Liver (tissue), 9 donors: Measurements from ENCODE around the gene GFM2. TPM values are rescaled to one million over a fixed set of nuclear protein-coding genes. Genes with fewer than 3 reads are reported as not detected.

Experiments used
- DNase-seq: peaks from one replicate; pipeline ENCODE4 v3.0.0-alpha.2; 2017; ENCODE audit warnings: low spot score
- H3K27ac ChIP-seq, 2 donors: one replicate each; pipeline ENCODE4 v1.7.0; 2013; ENCODE audit warnings: inconsistent platforms in 2 of 2, low read length in 2 of 2, control low read depth in 1 of 2, low read depth in 1 of 2, mild to moderate bottlenecking in 1 of 2
- H3K27me3 ChIP-seq, 4 donors: one replicate each; pipeline versions ENCODE4 v1.6.1 to v1.7.0; 2013; ENCODE audit warnings: low read length in 3 of 4, inconsistent platforms in 1 of 4, mild to moderate bottlenecking in 1 of 4, moderate library complexity in 1 of 4; ENCODE audit not compliant: control insufficient read depth in 4 of 4, insufficient read depth in 4 of 4
- H3K36me3 ChIP-seq, 4 donors: one replicate each; pipeline versions ENCODE4 v1.6.1 to v1.7.0; 2013; ENCODE audit warnings: low read length in 3 of 4, mild to moderate bottlenecking in 3 of 4, low read depth in 1 of 4, moderate library complexity in 1 of 4; ENCODE audit not compliant: control insufficient read depth in 4 of 4, insufficient read depth in 3 of 4
- H3K4me1 ChIP-seq, 4 donors: one replicate each; pipeline versions ENCODE4 v1.6.1 to v1.7.0; 2013; ENCODE audit warnings: low read length in 3 of 4, mild to moderate bottlenecking in 3 of 4, moderate library complexity in 1 of 4; ENCODE audit not compliant: control insufficient read depth in 4 of 4, insufficient read depth in 4 of 4
- H3K4me3 ChIP-seq, 3 donors: one replicate each; pipeline versions ENCODE4 v1.6.1 to v1.7.0; 2013; ENCODE audit warnings: low read length in 3 of 3, control low read depth in 1 of 3, low read depth in 1 of 3, mild to moderate bottlenecking in 1 of 3
- H3K9ac ChIP-seq, 2 donors: one replicate each; pipeline ENCODE4 v1.7.0; 2013; ENCODE audit warnings: low read length in 2 of 2, mild to moderate bottlenecking in 2 of 2, moderate library complexity in 2 of 2, control low read depth in 1 of 2, low read depth in 1 of 2
- H3K9me3 ChIP-seq, 4 donors: one replicate each; pipeline versions ENCODE4 v1.6.1 to v1.7.0; 2013; ENCODE audit warnings: low read length in 3 of 4; ENCODE audit not compliant: control insufficient read depth in 4 of 4
- ATF3 ChIP-seq: IDR thresholded peaks from 2 replicates; pipeline ENCODE4 v1.6.1; 2016; ENCODE audit warnings: antibody characterized with exemption
- EGR1 ChIP-seq, 2 donors: IDR thresholded peaks; 2 replicates each; pipeline ENCODE4 v1.6.1; 2016 to 2018; ENCODE audit warnings: antibody characterized with exemption in 2 of 2, low read depth in 2 of 2
- FOXA2 ChIP-seq: IDR thresholded peaks from 2 replicates; pipeline ENCODE4 v1.6.1; 2016; ENCODE audit warnings: antibody characterized with exemption
- GABPA ChIP-seq, 2 donors: IDR thresholded peaks in 1 of 2; conservative IDR thresholded peaks in 1 of 2; 2 replicates each; pipeline ENCODE4 v1.6.1; 2016; ENCODE audit warnings: antibody characterized with exemption in 2 of 2, mild to moderate bottlenecking in 1 of 2, moderate library complexity in 1 of 2
- HNF4A ChIP-seq, 2 donors: conservative IDR thresholded peaks; 2 replicates each; pipeline ENCODE4 v1.6.1; 2016; ENCODE audit warnings: antibody characterized with exemption in 2 of 2, mild to moderate bottlenecking in 2 of 2
- JUND ChIP-seq, 2 donors: IDR thresholded peaks; 2 replicates each; pipeline ENCODE4 v1.6.1; 2016; ENCODE audit warnings: antibody characterized with exemption in 2 of 2
- MAX ChIP-seq: IDR thresholded peaks from 2 replicates; pipeline ENCODE4 v1.6.1; 2016; ENCODE audit warnings: antibody characterized with exemption
- RXRA ChIP-seq, 2 donors: IDR thresholded peaks; 2 replicates each; pipeline ENCODE4 v1.6.1; 2017 to 2018; ENCODE audit warnings: antibody characterized with exemption in 2 of 2, mild to moderate bottlenecking in 1 of 2
- SP1 ChIP-seq: IDR thresholded peaks from 2 replicates; pipeline ENCODE4 v1.6.1; 2018; ENCODE audit warnings: antibody characterized with exemption, mild to moderate bottlenecking
- TAF1 ChIP-seq: conservative IDR thresholded peaks from 2 replicates; pipeline ENCODE4 v1.6.1; 2016; ENCODE audit warnings: antibody characterized with exemption, mild to moderate bottlenecking
- YY1 ChIP-seq: IDR thresholded peaks from 2 replicates; pipeline ENCODE4 v1.6.1; 2016; ENCODE audit warnings: antibody characterized with exemption, mild to moderate bottlenecking
- WGBS: extraction: QIAGEN DNeasy Blood & Tissue Kit; methylation state at CpG from one replicate; pipeline ENCODE4 v1.1.7; 2013; 5-methylcytosine and 5-hydroxymethylcytosine counted together
- polyA plus RNA-seq, 2 donors: library from polyadenylated mRNA; stranded (reverse) in 1 of 2; unstranded in 1 of 2; fragments of 200-250 nt in 1 of 2; fragments of >200 nt in 1 of 2; fragmentation: Nextera tagmentation in 1 of 2; extraction: Ambion mirVana in 1 of 2; gene quantifications; one replicate each; pipeline versions ENCODE4 v1.2.1 to v1.2.3, GENCODE V29; 2013 to 2015
- total RNA-seq, 2 donors: library from RNA; depleted of rRNA; stranded (reverse); fragments of >200 nt; gene quantifications; one replicate each; pipeline ENCODE4 v1.2.3, GENCODE V29; 2014
- TF ChIP-seq, protein P1 (sequence below): IDR thresholded peaks from 2 replicates; pipeline ENCODE4 v1.6.1; 2016; ENCODE audit warnings: antibody characterized with exemption, mild to moderate bottlenecking
- donor health status: healthy.
- donor health status: healthy.
- donor health status: healthy.
- donor health status: healthy.
- donor health status: healthy.

GFM2 gene
- total and polyA plus RNA-seq, 4 donors = 14.6 to 41.0 (median 24.7) TPM

DNA sequence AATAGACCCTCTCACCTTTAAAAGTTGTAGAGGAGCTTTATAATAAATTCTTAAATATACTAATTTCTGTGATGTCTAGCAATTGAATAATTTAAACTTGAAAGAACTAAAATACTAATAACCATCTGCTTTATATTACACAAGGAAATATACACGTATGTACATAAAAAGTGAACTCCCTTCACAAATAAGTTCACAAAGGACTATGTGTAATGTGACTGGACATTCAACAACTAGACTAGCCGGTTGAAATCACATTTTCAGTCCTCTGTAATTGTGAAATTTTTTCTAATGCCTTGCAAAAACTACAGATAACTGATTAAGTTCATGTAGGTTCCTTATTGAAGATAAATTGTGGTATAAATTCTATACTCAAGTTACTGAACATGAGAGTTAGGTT lies 11.7 kb upstream of the GFM2 start:
- no peaks in the 10 kb centered on the region for H3K9me3 ChIP-seq
- no peak for TF ChIP-seq TAF1
- no peaks in the 10 kb centered on the region for H3K27me3 ChIP-seq
- WGBS = 85% methylated on average over 2 of the region's 2 CpGs
- DNase-seq = no peak
- no peak overlapping the region for H3K27ac ChIP-seq
- no peak overlapping the region for H3K4me3 ChIP-seq
- H3K9ac ChIP-seq = no peak overlapping the region
- no peaks in the 10 kb centered on the region for H3K4me1 ChIP-seq
- H3K36me3 ChIP-seq = peaks cover 3 to 36% (median 16%) of the 10 kb centered on the region in 4 donors

DNA sequence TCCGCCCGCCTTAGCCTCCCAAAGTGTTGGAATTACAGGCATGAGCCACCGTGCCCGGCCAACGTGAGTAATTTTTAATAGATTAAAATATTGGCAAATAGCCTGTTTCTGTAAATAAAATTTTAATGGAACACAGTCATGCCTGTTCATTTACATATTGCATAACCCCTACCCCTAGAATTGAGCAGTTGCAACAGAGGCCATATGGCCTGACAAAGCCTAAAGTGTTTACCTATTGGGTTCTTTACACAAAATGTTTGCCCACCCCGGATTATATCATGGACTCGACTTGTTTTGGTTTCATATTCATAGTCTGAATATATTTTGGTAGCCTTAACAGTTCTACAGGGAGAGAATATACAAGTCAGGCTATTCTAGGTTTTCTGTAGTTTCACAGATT lies 5.4 kb upstream of the GFM2 start:
- no peak for DNase-seq
- Histone ChIP-seq H3K4me3 (no peak overlapping the region), H3K36me3 (peaks cover 7 to 51% (median 35%) of the 10 kb centered on the region in 4 donors), H3K9me3 (no peaks in the 10 kb centered on the region), H3K27me3 (no peaks in the 10 kb centered on the region), H3K9ac (no peak overlapping the region), H3K4me1 (peaks cover 0 to 8% (median 8%) of the 10 kb centered on the region in 4 donors), H3K27ac (no peak overlapping the region)
- 41% methylated on average over 7 of the region's 7 CpGs for WGBS
- TF ChIP-seq EGR1 (IDR thresholded peaks at IDR 0.05; ENCODE audit: low read depth in 2 of 2) (no peak), HNF4A (conservative IDR thresholded peaks at IDR 0.05) (peak in 1 of 2 donors; percentile 42), YY1 (peak; percentile 41), JUND (IDR thresholded peaks at IDR 0.05) (no peak), SP1 (peak; percentile 11), FOXA2 (peak; percentile 48), GABPA (IDR thresholded peaks at IDR 0.05 in 1 of 2, conservative IDR thresholded peaks at IDR 0.05 in 1 of 2) (peak in 1 of 2 donors; percentile 38), RXRA (IDR thresholded peaks at IDR 0.05) (peak; percentile 19 to 31), MAX (peak; percentile 9), ATF3 (peak; percentile 34)
- TF ChIP-seq, protein P1, sequence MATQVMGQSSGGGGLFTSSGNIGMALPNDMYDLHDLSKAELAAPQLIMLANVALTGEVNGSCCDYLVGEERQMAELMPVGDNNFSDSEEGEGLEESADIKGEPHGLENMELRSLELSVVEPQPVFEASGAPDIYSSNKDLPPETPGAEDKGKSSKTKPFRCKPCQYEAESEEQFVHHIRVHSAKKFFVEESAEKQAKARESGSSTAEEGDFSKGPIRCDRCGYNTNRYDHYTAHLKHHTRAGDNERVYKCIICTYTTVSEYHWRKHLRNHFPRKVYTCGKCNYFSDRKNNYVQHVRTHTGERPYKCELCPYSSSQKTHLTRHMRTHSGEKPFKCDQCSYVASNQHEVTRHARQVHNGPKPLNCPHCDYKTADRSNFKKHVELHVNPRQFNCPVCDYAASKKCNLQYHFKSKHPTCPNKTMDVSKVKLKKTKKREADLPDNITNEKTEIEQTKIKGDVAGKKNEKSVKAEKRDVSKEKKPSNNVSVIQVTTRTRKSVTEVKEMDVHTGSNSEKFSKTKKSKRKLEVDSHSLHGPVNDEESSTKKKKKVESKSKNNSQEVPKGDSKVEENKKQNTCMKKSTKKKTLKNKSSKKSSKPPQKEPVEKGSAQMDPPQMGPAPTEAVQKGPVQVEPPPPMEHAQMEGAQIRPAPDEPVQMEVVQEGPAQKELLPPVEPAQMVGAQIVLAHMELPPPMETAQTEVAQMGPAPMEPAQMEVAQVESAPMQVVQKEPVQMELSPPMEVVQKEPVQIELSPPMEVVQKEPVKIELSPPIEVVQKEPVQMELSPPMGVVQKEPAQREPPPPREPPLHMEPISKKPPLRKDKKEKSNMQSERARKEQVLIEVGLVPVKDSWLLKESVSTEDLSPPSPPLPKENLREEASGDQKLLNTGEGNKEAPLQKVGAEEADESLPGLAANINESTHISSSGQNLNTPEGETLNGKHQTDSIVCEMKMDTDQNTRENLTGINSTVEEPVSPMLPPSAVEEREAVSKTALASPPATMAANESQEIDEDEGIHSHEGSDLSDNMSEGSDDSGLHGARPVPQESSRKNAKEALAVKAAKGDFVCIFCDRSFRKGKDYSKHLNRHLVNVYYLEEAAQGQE = no peak

DNA sequence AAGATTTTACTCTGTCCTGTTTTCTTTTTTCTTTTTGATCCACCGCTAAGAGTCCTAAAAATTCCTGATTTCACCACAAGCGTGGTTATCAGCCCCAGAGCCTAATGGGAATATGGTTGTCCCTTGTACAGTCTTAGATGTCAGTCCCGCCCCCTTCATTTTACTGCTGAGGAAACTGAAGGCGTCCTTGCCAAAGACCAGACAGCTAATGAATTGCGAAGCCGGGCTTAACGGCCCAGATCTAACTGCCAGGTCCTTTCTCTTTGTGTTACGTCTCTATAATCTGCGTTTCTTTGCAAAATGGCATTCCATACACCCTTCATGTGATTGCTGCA lies 629 bp upstream of the GFM2 start:
- no peak for TF ChIP-seq SP1
- TF ChIP-seq YY1 = peak; percentile 1
- peaks cover 4 to 20% (median 13%) of the 10 kb centered on the region in 4 donors for H3K36me3 ChIP-seq
- peak; percentile 35 for DNase-seq
- H3K27me3 ChIP-seq = no peaks in the 10 kb centered on the region
- H3K4me3 ChIP-seq = peak overlapping the region; percentile 86 to 100 (median 96)
- H3K4me1 ChIP-seq = peaks cover 6 to 26% (median 23%) of the 10 kb centered on the region in 4 donors
- H3K9me3 ChIP-seq = no peaks in the 10 kb centered on the region
- WGBS = under 1% methylated on average over 9 of the region's 9 CpGs
- H3K27ac ChIP-seq = peak overlapping the region; percentile 72 to 86
- peak overlapping the region; percentile 2 to 81 for H3K9ac ChIP-seq
